CD4-positive, alpha-beta memory T cell (primary cell): Measurements from ENCODE around the gene RNF215. TPM values are rescaled to one million over a fixed set of nuclear protein-coding genes. Genes with fewer than 3 reads are reported as not detected.

Experiments
- CTCF ChIA-PET: fragments of 350-600 bp; sonication (Branson Sonifier 250); formaldehyde crosslinking; loops from one replicate; lab custom pipeline; 2021; ENCODE audit warnings: inconsistent platforms; ENCODE audit not compliant: partially characterized antibody; lab: Charles Lee
- POLR2A ChIA-PET: fragments of 350-600 bp; sonication (Branson Sonifier 250); formaldehyde crosslinking; loops from one replicate; lab custom pipeline; 2021; ENCODE audit not compliant: partially characterized antibody; lab: Charles Lee
- DNase-seq, 5 donors: peaks; one replicate each; pipeline versions ENCODE4 v3.0.0 to v3.0.0-alpha.2; 2020 to 2022; ENCODE audit warnings: mixed read lengths in 1 of 5
- H3K27ac ChIP-seq: one replicate; pipeline ENCODE4 v1.7.0; 2013; ENCODE audit warnings: low read depth, low read length
- H3K27me3 ChIP-seq: 2 replicates; pipeline ENCODE4 v1.7.0; 2013; ENCODE audit warnings: mild to moderate bottlenecking, low read length, moderate library complexity; ENCODE audit not compliant: insufficient read depth
- H3K36me3 ChIP-seq: 2 replicates; pipeline ENCODE4 v1.7.0; 2013; ENCODE audit warnings: mild to moderate bottlenecking, low read length, moderate library complexity; ENCODE audit not compliant: insufficient read depth
- H3K4me1 ChIP-seq: 2 replicates; pipeline ENCODE4 v1.7.0; 2013; ENCODE audit warnings: mild to moderate bottlenecking, low read length, moderate library complexity; ENCODE audit not compliant: insufficient read depth
- H3K4me3 ChIP-seq, 2 donors: one replicate each; pipeline ENCODE4 v1.7.0; 2013; ENCODE audit warnings: low read length in 2 of 2, mild to moderate bottlenecking in 1 of 2
- H3K9me3 ChIP-seq, 2 donors: one replicate each; pipeline ENCODE4 v1.7.0; 2013; ENCODE audit warnings: low read length in 2 of 2, control low read depth in 1 of 2; ENCODE audit not compliant: control insufficient read depth in 1 of 2
- H3K27ac Mint-ChIP-seq, 7 donors: one replicate each; pipeline ENCODE4 v1.8.0; 2020 to 2021; ENCODE audit warnings: mixed read lengths in 7 of 7, mild to moderate bottlenecking in 6 of 7, inconsistent platforms in 3 of 7, moderate library complexity in 3 of 7
- H3K27me3 Mint-ChIP-seq, 2 donors: one replicate each; pipeline ENCODE4 v1.8.0; 2020 to 2021; ENCODE audit warnings: mixed read lengths in 2 of 2
- H3K36me3 Mint-ChIP-seq, 2 donors: one replicate each; pipeline ENCODE4 v1.8.0; 2020 to 2021; ENCODE audit warnings: mixed read lengths in 2 of 2, inconsistent platforms in 1 of 2, mild to moderate bottlenecking in 1 of 2
- H3K4me1 Mint-ChIP-seq, 4 donors: one replicate each; pipeline ENCODE4 v1.8.0; 2020 to 2021; ENCODE audit warnings: mixed read lengths in 4 of 4, mild to moderate bottlenecking in 1 of 4
- H3K4me3 Mint-ChIP-seq, 8 donors: one replicate each; pipeline ENCODE4 v1.8.0; 2020 to 2021; ENCODE audit warnings: mixed read lengths in 8 of 8, mild to moderate bottlenecking in 7 of 8, moderate library complexity in 6 of 8, inconsistent platforms in 3 of 8
- H3K9me3 Mint-ChIP-seq, 8 donors: one replicate each; pipeline ENCODE4 v1.8.0; 2020 to 2021; ENCODE audit warnings: mixed read lengths in 8 of 8, mild to moderate bottlenecking in 5 of 8, inconsistent platforms in 3 of 8, moderate library complexity in 1 of 8
- intact Hi-C: fragments of 100-400 bp; cut with micrococcal nuclease; formaldehyde crosslinking; loops from one replicate; pipeline ENCODE4 v1.15.1; 2023
- polyA plus RNA-seq, 2 donors: library from polyadenylated mRNA; unstranded; fragments of 300-500 nt; fragmentation: Illumina TruSeq; gene quantifications; one replicate each; pipeline ENCODE4 v1.2.3, GENCODE V29; 2021
- total RNA-seq, 2 experiments: library from RNA; stranded (reverse); gene quantifications; one replicate each; pipeline ENCODE4 v1.2.3, GENCODE V29; 2021

RNF215 gene
- total and polyA plus RNA-seq, 4 experiments from 2014 or later: 0.29 to 6.6 (median 3.3) TPM

DNA sequence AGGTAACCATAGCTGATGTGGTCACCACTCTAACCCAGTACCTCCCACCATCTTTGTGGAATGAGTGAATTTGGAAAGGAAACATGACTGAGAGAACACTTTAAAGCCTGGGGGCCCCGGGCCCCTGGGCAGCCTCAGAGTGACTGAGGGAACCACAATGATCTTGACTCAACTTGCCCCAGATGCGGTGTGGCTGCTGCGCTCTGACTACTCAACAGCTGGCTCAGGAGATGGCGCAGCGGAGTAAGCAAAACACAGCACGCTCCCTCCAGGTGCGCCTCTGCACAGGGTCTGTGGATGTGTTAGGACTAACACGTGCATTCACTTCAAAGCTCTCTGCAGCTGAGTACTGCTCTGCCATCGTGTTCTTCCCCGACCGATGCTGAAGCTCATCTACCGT lies 5.9 kb downstream of the RNF215 start:
- Mint-ChIP-seq H3K9me3 (no peaks in the 10 kb centered on the region), H3K36me3 (peaks cover 0 to 3% of the 10 kb centered on the region in 2 donors), H3K27me3 (no peaks in the 10 kb centered on the region), H3K4me1 (peaks cover 0 to 2% (median 1%) of the 10 kb centered on the region in 4 donors), H3K4me3 (no peak overlapping the region), H3K27ac (no peak overlapping the region)
- Histone ChIP-seq H3K4me3 (no peak overlapping the region), H3K27ac (no peak overlapping the region), H3K36me3 (no peaks in the 10 kb centered on the region), H3K9me3 (no peaks in the 10 kb centered on the region), H3K4me1 (no peaks in the 10 kb centered on the region), H3K27me3 (no peaks in the 10 kb centered on the region)
- CTCF ChIA-PET: interaction anchor here (0.8 to 14.6 kb wide), 4 partner anchors 94 to 273 kb away, joined by 3 to 392 read pairs (median 4); partner anchors contain the start of gene CASTOR1
- intact Hi-C loops: no loop called here
- POLR2A ChIA-PET: interaction anchor here (1.3 kb wide), 1 partner anchor 92 kb away, joined by 4 read pairs; the partner anchor contains the start of gene CASTOR1
- no peak for DNase-seq

DNA sequence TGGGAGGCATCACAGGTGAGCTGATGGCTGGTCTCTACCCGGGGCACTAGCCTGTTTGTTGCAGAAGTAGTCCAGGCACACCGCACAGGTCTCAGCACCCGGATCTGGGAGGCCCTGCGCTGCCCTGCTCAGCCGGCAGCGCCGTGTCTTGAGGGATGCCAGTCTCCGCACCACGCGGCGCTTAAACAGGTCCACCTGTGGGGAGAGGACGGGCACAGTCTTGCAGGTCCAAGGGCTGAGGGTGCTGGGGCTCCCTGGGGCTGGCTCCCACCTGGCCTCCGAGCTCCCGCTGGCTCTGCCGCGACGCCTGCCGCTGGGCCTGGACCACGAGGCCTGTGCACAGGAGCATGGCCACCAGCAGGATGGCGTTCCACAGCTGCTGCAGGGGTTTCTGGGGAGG lies 7.2 kb downstream of the RNF215 start:
- no peaks in the 10 kb centered on the region for H3K27me3 Mint-ChIP-seq
- H3K9me3 Mint-ChIP-seq: no peaks in the 10 kb centered on the region
- CTCF ChIA-PET: interaction anchor here (1.6 to 14.6 kb wide), 3 partner anchors 11 to 272 kb away, joined by 4 to 392 read pairs (median 6); partner anchors contain the start of gene CASTOR1
- H3K27ac ChIP-seq: no peak overlapping the region
- H3K27me3 ChIP-seq: no peaks in the 10 kb centered on the region
- no peaks in the 10 kb centered on the region for H3K4me1 ChIP-seq
- H3K36me3 ChIP-seq: no peaks in the 10 kb centered on the region
- no peak overlapping the region for H3K27ac Mint-ChIP-seq
- no peaks in the 10 kb centered on the region for H3K9me3 ChIP-seq
- no peak overlapping the region for H3K4me3 ChIP-seq
- DNase-seq: no peak
- H3K4me1 Mint-ChIP-seq: no peaks in the 10 kb centered on the region
- intact Hi-C loops: no loop called here
- peaks cover 0 to 3% of the 10 kb centered on the region in 2 donors for H3K36me3 Mint-ChIP-seq
- H3K4me3 Mint-ChIP-seq: no peak overlapping the region
- POLR2A ChIA-PET: interaction anchor here (1.1 kb wide), 1 partner anchor 73 kb away, joined by 3 read pairs; no protein-coding TSS in a partner anchor

DNA sequence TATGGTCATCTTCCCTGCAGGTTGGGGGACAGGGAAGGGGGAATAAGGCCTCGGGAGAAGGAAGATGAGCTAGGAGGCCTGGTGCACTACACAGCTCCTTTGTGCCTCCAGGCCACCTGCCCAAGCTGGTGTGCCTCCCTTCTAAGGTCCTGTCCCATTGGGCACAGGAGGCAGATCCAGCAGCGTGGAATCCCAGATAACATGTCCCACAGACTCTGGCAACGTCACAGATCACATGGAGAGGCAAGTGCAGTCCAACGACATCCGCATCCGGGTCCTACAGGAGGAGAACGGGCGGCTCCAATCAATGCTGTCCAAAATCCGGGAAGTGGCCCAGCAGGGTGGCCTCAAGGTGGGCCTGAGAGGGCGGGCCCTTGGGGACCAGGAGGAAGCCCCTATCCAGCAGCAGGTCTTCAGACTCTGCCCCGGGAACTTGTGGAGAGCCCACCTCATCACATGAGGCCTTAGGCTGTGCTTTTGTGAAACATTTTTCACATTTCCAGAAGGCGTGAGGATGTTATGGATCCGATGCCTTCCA lies 11.8 kb downstream of the RNF215 start:
- Histone ChIP-seq H3K4me1 (no peaks in the 10 kb centered on the region), H3K9me3 (no peaks in the 10 kb centered on the region), H3K4me3 (no peak overlapping the region), H3K27me3 (no peaks in the 10 kb centered on the region), H3K27ac (no peak overlapping the region), H3K36me3 (no peaks in the 10 kb centered on the region)
- no peaks in the 10 kb centered on the region for H3K9me3 Mint-ChIP-seq
- H3K27me3 Mint-ChIP-seq: no peaks in the 10 kb centered on the region
- no peak for DNase-seq
- H3K4me1 Mint-ChIP-seq: no peaks in the 10 kb centered on the region
- H3K27ac Mint-ChIP-seq: peak overlapping the region in 2 of 7 donors; percentile 49 to 83
- ChIA-PET POLR2A (interaction anchor here (0.6 kb wide), 1 partner anchor 710 kb away, joined by 3 read pairs; no protein-coding TSS in a partner anchor), CTCF (interaction anchor here (0.8 to 1.4 kb wide), 3 partner anchors 10 to 87 kb away, joined by 3 to 5 read pairs (median 4); partner anchors contain the start of gene RNF215)
- H3K4me3 Mint-ChIP-seq: no peak overlapping the region
- intact Hi-C loops: no loop called here
- H3K36me3 Mint-ChIP-seq: peaks cover 0 to under 1% of the 10 kb centered on the region in 2 donors

DNA sequence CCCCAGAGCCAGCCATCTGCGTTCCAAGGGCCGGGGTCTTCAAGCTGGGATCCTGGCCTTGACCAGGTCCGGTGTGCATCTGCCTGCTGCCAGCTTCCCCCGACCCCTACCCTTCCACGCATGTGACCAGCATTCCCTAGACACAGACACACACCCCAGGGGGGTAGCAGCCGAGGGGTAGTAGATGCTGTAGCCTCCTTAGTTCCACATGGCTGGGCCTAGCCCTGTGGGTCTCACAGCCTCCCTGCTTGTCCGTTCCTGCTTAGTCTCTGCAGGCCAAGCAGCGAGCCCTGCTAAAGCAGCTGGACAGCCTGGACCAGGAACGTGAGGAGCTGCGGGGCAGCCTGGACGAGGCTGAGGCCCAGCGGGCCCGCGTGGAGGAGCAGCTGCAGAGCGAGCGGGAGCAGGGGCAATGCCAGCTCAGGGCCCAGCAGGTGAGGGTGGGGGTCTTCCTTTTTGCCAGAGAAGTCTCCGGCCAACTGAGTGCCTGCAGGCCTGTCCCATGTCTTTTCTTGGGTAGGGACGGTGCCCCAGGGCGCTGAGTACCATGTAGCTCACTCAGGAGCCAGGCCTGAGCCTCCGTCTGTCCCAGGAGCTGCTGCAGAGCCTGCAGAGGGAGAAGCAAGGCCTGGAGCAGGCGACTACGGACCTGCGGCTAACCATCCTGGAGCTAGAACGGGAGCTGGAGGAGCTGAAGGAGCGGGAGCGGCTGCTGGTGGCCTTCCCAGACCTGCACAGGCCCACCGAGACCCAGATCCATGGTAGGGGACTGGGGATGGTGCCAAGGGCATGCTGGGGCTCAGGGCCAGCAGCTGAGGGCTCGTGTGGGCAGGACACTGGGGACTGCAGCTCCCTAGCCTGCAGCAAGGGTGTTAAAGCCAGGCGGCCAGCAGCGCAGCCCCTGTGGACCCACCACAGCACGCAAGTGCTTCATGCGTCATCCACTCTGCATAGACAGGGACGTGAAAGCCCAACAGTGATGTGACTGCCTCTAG lies 13.6 kb downstream of the RNF215 start:
- H3K27me3 Mint-ChIP-seq: no peaks in the 10 kb centered on the region
- DNase-seq: no peak
- H3K27me3 ChIP-seq: no peaks in the 10 kb centered on the region
- H3K9me3 Mint-ChIP-seq: no peaks in the 10 kb centered on the region
- no peak overlapping the region for H3K4me3 ChIP-seq
- no peaks in the 10 kb centered on the region for H3K4me1 ChIP-seq
- H3K4me3 Mint-ChIP-seq: no peak overlapping the region
- intact Hi-C loops: no loop called here
- H3K4me1 Mint-ChIP-seq: no peaks in the 10 kb centered on the region
- H3K36me3 Mint-ChIP-seq: no peaks in the 10 kb centered on the region
- H3K36me3 ChIP-seq: no peaks in the 10 kb centered on the region
- CTCF ChIA-PET: no interaction called here
- POLR2A ChIA-PET: no interaction called here
- H3K9me3 ChIP-seq: no peaks in the 10 kb centered on the region
- no peak overlapping the region for H3K27ac ChIP-seq
- H3K27ac Mint-ChIP-seq: peak overlapping the region in 1 of 7 donors; percentile 1

DNA sequence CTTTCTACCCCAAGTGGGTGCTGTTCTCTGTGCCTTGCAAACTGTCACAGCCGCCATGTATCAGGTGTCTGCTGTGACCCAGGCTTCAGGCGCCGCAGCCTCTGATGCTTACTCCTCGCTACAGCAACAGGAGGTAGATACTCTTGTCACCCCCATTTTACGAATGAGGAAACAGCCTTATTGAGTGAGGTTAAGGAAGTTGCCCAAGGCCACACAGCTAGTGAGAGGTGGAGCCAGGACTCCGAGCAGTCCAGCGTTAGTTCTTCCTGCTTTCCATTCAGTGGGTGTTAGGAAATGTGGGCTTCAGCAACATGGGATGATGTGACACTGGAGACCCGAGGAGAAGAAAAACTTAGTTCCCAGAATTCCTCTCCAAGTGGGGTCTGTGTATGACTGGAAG lies 14.3 kb downstream of the RNF215 start:
- Histone ChIP-seq H3K4me3 (no peak overlapping the region), H3K27ac (no peak overlapping the region), H3K36me3 (no peaks in the 10 kb centered on the region), H3K9me3 (no peaks in the 10 kb centered on the region), H3K4me1 (no peaks in the 10 kb centered on the region), H3K27me3 (no peaks in the 10 kb centered on the region)
- Mint-ChIP-seq H3K9me3 (no peaks in the 10 kb centered on the region), H3K4me3 (no peak overlapping the region), H3K4me1 (no peaks in the 10 kb centered on the region), H3K36me3 (no peaks in the 10 kb centered on the region), H3K27me3 (no peaks in the 10 kb centered on the region), H3K27ac (no peak overlapping the region)
- no peak for DNase-seq
- ChIA-PET POLR2A (no interaction called here), CTCF (no interaction called here)
- intact Hi-C loops: no loop called here

DNA sequence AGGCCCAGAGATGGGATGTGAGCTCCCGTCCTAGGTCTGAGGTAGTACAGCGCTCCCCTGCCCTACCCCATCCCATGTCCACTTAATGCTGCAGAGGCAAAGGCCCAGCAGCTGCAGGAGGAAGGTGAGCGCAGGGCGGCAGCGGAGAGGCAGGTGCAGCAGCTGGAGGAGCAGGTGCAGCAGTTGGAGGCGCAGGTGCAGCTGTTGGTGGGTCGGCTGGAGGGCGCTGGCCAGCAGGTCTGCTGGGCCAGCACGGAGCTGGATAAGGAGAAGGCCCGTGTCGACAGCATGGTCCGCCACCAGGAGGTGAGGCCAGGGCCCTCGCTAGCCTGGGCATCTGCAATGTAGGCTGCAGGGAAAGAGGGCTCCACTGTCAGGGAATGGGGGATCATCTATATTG lies 15.2 kb downstream of the RNF215 start:
- H3K27me3 Mint-ChIP-seq: no peaks in the 10 kb centered on the region
- H3K4me1 Mint-ChIP-seq: no peaks in the 10 kb centered on the region
- H3K9me3 Mint-ChIP-seq: no peaks in the 10 kb centered on the region
- no peaks in the 10 kb centered on the region for H3K9me3 ChIP-seq
- no peaks in the 10 kb centered on the region for H3K36me3 Mint-ChIP-seq
- no peak overlapping the region for H3K4me3 Mint-ChIP-seq
- no peak for DNase-seq
- H3K27ac Mint-ChIP-seq: peak overlapping the region in 1 of 7 donors; percentile 65
- ChIA-PET POLR2A (no interaction called here), CTCF (no interaction called here)
- H3K27me3 ChIP-seq: no peaks in the 10 kb centered on the region
- intact Hi-C loops: no loop called here
- no peak overlapping the region for H3K27ac ChIP-seq
- no peaks in the 10 kb centered on the region for H3K4me1 ChIP-seq
- no peaks in the 10 kb centered on the region for H3K36me3 ChIP-seq
- no peak overlapping the region for H3K4me3 ChIP-seq

DNA sequence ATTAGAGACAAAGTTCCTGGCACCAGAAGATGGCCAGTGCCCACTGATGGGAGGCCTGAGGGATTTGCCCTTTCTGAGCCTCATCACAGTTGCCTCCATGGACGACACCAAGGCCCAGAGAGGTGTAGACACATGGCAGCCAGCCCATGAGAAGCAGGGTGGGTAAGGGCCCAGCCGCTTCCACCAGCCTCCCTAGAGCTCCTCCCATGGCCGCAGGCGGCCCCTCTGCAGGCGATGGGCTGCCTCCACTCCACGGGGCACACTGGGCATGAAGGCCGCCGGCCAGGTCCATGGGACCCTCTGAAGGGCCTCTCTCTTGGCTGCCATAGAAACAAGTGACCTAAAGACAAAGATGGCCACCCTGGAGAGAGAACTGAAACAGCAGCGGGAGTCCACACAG lies 15.9 kb downstream of the RNF215 start:
- H3K36me3 ChIP-seq: no peaks in the 10 kb centered on the region
- H3K27ac ChIP-seq: no peak overlapping the region
- no peaks in the 10 kb centered on the region for H3K4me1 ChIP-seq
- H3K4me1 Mint-ChIP-seq: no peaks in the 10 kb centered on the region
- no peak overlapping the region for H3K4me3 ChIP-seq
- intact Hi-C loops: no loop called here
- H3K27me3 ChIP-seq: no peaks in the 10 kb centered on the region
- no peak for DNase-seq
- ChIA-PET CTCF (no interaction called here), POLR2A (no interaction called here)
- no peak overlapping the region for H3K4me3 Mint-ChIP-seq
- no peaks in the 10 kb centered on the region for H3K9me3 ChIP-seq
- H3K27me3 Mint-ChIP-seq: no peaks in the 10 kb centered on the region
- no peaks in the 10 kb centered on the region for H3K9me3 Mint-ChIP-seq
- H3K36me3 Mint-ChIP-seq: no peaks in the 10 kb centered on the region
- H3K27ac Mint-ChIP-seq: no peak overlapping the region
